Esophagus muscularis mucosa (tissue), 2 donors: ENCODE data around the gene RPP25L.

Source experiments
- POLR2A ChIP-seq: fragments of 450-650 bp; IDR thresholded peaks from one replicate; pipeline ENCODE4 v1.6.1; 2017; ENCODE audit warnings: antibody characterized with exemption, moderate library complexity, mild to moderate bottlenecking, low read depth
- POLR2AphosphoS5 ChIP-seq, 2 donors: sonication (generic); formaldehyde crosslinking; IDR thresholded peaks; one replicate each; pipeline ENCODE4 v1.6.1; 2017; ENCODE audit warnings: antibody characterized with exemption in 2 of 2

- no peak for TF ChIP-seq POLR2AphosphoS5 (IDR thresholded peaks at IDR 0.05)
- TF ChIP-seq POLR2A, result no peak
Measured at GRCh38 chr9:34591917-34592866, 19.7 kb downstream of the RPP25L start.
